H54 (cell line): ENCODE measurements around the gene KRTAP5-3.
"Not testable (repeated sequence)": the region's sequence is repeated elsewhere in the genome, so short reads cannot be mapped to it uniquely, and the experiment has no call there.

Source experiments
- DNase-seq: peaks from one replicate; pipeline ENCODE4 v3.0.0; 2011; ENCODE audit warnings: low spot score, mixed read lengths; ENCODE audit not compliant: insufficient read length
- FAIRE-seq: peaks from 3 replicates; lab custom pipeline; 2011; peaks lifted over from hg19 to GRCh38; lab: Jason Lieb, UNC
- POLR2A ChIP-seq: IDR thresholded peaks from 2 replicates; pipeline ENCODE4 v1.6.1; 2011; ENCODE audit warnings: low read depth, mild to moderate bottlenecking, low read length

Gene KRTAP5-3

GRCh38 chr11:1636291-1636950 lies 28.2 kb upstream of the KRTAP5-3 start:
- DNase-seq (no peak), FAIRE-seq (no peak)
- TF ChIP-seq POLR2A, result no peak

DNA sequence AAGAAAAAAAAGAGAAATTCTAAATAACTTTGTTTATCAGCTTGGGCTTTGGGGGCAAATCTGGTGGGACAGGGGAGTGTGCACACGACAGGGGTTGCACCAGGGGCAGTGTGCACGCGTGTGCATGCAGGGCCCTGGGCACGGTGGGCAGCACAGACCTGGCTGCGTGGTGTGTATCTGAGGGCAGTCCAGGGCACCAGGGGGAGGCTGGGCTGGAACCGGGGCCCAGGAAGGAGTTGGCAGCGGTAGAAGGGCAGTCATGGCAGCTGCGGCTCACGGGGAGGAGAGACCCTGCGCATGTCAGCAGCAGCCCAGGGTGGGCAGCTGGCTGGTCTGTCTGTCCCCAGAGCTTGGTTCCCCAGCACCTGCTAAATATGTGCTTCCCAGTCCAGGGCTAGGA lies 25.6 kb upstream of the KRTAP5-3 start:
- no peak for FAIRE-seq
- no peak for TF ChIP-seq POLR2A
- DNase-seq, result no peak

DNA sequence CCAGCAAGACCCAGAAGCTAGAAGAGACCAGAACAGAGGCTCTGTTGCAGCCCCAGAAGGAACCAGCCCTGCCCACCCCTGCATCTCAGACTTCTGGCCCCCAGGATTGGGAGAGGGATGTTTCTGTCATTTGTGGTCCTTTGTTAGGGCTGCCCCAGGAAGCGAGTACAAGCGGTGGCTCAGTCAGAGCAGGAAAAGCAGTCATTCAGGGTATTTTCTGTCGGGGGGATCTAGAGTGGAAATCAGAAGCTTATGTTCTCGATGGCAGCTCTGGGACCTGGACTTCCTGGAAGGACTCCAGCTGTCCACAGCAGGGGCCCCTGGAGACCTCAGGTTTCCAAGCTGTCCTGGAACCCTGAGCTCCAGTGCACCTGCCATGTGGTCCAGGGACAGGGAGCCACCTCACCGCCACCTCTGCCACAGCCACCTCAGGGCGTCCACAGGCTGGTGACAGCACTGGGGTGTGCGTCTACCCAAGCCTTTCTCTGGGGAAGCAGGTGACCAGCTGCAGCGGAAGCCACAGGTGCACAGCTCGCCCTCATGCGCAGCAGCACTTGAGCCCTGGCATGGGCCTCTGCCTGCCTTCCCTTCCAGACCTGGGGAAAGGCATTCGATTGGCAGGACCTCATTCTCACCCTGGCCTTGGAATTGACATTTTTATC lies 23.9 kb upstream of the KRTAP5-3 start:
- no peak for DNase-seq
- TF ChIP-seq POLR2A, result no peak
- FAIRE-seq, result no peak

GRCh38 chr11:1631066-1631568 lies 22.9 kb upstream of the KRTAP5-3 start:
- DNase-seq (no peak), FAIRE-seq (no peak)
- no peak for TF ChIP-seq POLR2A

GRCh38 chr11:1630271-1630670 lies 22.0 kb upstream of the KRTAP5-3 start:
- FAIRE-seq (no peak), DNase-seq (no peak)
- no peak for TF ChIP-seq POLR2A

GRCh38 chr11:1629326-1630185 lies 21.3 kb upstream of the KRTAP5-3 start, which contains the start of gene KRTAP5-5:
TSS of gene KRTAP5-5 (plus strand) at chr11:1629775. CDS start at chr11:1629841, 66 bp downstream.
- DNase-seq (no peak), FAIRE-seq (no peak)
- no peak for TF ChIP-seq POLR2A

DNA sequence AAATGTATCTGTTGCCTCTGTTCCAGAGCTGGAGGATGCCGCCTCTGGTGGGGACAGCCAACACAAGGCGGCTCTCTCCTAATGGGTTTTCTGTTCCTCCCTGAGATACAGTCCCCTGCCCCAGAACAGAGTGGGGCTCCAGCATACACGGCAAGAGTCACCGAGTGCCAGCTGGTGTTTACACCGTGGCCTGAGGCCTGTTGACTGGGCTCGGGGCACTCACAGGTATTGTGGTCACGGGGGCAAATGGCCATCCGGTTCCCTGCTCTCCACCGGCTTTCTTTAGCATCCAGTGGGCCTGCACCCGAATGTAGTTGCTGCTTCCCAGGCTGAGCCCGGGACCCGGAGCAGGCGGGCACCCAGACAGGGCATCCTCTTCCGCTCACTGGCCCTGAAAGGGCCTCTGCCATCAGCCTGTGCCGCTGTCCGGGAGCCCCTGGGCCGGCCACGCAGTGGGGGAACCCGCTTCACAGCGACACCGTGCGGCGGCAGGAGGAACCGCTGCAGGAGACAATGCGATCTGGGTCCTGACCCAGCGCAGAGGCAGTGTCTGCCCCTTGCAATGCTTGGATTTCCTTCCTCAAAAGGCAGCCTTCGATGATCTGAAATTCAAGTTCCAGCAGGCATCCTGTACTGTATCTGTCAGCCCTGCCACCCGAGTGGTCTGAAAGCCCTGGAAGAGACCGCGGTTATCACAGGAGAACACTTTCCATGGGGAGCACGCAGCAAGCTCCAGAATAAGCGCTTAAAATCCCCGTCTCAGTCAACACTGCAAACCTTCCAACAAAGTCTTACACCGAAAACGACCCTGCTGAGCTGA lies 20.5 kb upstream of the KRTAP5-3 start:
- TF ChIP-seq POLR2A, result no peak
- DNase-seq (peak; percentile 67), FAIRE-seq (no peak)

GRCh38 chr11:1625541-1625940 lies 17.3 kb upstream of the KRTAP5-3 start:
- FAIRE-seq (no peak), DNase-seq (no peak)
- no peak for TF ChIP-seq POLR2A

GRCh38 chr11:1624621-1625020 lies 16.4 kb upstream of the KRTAP5-3 start:
- TF ChIP-seq POLR2A, result no peak
- no peak for DNase-seq
- no peak for FAIRE-seq

- no peak for FAIRE-seq
- no peak for DNase-seq
- TF ChIP-seq POLR2A, result no peak
Observed at GRCh38 chr11:1623716-1624115, 15.5 kb upstream of the KRTAP5-3 start.

- DNase-seq, result no peak
- no peak for FAIRE-seq
- no peak for TF ChIP-seq POLR2A
Observed at GRCh38 chr11:1622086-1622485, 13.8 kb upstream of the KRTAP5-3 start, which contains the start of gene KRTAP5-4. TSS of gene KRTAP5-4 (minus strand) at chr11:1622138. CDS start at chr11:1622093, 45 bp downstream.

GRCh38 chr11:1619449-1619848 lies 11.2 kb upstream of the KRTAP5-3 start:
- no peak for DNase-seq
- no peak for TF ChIP-seq POLR2A
- no peak for FAIRE-seq

DNA sequence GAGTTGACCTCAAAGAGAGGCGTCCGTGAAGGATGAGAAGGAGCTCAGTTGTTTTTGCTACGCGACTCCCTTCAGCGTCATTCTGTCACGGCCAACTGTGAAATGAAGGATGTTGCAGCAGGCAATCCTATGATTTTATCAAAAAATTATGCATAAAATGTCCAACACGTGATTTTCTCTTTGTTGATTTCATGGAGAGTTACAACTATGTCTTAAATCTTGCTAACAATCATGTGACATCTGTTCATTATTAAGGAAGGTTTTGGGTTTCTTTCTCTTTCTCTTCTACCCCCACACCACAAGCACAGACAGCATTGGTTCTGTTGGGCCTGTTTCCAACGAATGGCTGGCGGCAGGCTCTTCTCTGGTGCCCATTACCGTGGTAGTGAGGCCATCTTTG lies 10.0 kb upstream of the KRTAP5-3 start:
- DNase-seq (no peak), FAIRE-seq (no peak)
- TF ChIP-seq POLR2A, result no peak

DNA sequence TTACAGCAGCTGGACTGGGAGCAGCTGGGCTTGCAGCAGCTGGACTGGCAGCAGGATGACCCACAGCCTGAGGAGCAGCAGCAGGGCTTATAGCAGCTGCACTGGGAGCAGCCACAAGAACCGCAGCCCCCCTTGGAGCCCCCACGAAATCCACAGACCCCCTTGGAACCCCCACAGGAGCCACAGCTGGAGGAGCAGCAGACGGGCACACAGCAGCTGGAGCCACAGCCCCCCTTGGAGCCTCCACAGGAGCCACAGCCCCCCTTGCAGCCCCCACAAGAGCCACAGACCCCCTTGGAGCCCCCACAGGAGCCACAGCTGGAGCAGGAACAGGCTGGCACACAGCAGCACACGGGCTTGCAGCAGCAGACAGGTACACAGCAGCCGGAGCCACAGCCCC lies 362 bp downstream of the KRTAP5-3 start:
- DNase-seq, result not testable (repeated sequence)

GRCh38 chr11:1607156-1607845 lies 962 bp downstream of the KRTAP5-3 start:
- not testable (repeated sequence) for DNase-seq, FAIRE-seq

More for the DNA sequence above, 362 bp downstream of the KRTAP5-3 start:
- FAIRE-seq, result not testable (repeated sequence)

GRCh38 chr11:1605923-1606322 lies 2.3 kb downstream of the KRTAP5-3 start:
- not testable (repeated sequence) for DNase-seq, FAIRE-seq
